HL-60/S4 (cell line): Measurements from ENCODE around the gene DHRS9.
"Not testable (repeated sequence)": the region's sequence is repeated elsewhere in the genome, so short reads cannot be mapped to it uniquely, and the experiment has no call there.

Experiments
- in situ Hi-C: fragments of 300-500 bp; cut with MboI; formaldehyde crosslinking; loops from 2 replicates; pipeline ENCODE4 v1.14.3; 2022; ENCODE audit warnings: low sequenced_read_pairs

DHRS9 gene

DNA sequence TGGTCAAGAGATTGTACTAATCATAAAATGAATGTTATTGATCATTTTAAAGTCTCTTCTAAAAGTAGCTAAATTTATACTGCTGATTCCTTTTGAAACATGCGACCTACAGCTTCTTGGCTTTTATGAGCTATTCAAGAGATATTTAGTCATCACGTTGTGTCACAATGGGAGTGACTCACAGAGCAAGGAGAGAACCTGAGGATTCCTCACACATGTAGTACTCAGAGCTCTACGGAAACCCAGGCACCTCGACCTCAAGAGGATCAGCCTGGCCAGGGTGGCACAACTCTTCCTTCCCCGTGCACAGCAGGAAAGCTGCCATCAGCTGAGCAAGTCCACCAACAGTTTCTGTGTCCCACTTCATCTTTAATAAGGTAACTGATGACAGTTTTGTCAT lies at the start of gene DHRS9:
Gene DHRS9, plus strand, starts transcription at position 223 of the 400 bp plus-strand sequence. CDS start 12,019 bp downstream, outside the sequence.
- in situ Hi-C loops = no loop called here

DNA sequence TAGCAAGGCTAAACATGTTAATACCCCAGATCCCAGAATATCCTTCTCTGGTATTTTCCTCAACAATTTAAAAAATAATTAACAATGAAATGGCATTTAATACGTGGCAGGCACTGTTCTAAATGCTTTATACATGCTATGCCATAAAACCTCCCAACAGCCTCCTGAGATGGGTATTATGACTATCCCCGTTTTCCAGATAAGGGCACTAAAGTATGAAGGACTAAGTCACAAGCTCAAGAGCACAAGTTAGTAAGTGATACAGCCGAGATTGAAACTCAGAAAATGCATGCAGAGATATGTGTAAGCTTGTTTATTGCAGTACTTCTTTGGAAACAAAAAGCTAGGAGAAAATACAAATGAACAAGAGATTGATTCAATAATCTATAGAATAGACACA lies 46.2 kb upstream of the DHRS9 start:
- in situ Hi-C loops = no loop called here

DNA sequence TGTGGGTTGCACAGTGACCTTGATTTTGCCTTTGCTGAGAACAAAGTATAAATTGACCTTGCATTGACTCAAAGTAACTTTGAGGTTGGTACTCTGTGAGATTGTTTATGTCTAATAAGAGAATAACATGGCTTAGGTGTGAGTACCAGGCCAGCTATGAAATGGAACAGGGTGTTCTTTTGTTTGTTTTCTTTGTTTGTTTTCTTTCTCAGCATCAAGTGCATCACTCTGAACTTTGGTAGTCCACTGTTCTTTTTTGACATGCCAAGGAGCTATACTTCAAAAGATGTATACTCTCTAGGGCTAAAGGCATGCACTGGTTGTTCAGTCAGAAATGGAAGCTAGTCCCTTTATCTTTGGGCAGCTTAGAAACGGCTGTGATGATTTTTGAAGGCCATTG lies 43.3 kb upstream of the DHRS9 start:
- in situ Hi-C loops = no loop called here

DNA sequence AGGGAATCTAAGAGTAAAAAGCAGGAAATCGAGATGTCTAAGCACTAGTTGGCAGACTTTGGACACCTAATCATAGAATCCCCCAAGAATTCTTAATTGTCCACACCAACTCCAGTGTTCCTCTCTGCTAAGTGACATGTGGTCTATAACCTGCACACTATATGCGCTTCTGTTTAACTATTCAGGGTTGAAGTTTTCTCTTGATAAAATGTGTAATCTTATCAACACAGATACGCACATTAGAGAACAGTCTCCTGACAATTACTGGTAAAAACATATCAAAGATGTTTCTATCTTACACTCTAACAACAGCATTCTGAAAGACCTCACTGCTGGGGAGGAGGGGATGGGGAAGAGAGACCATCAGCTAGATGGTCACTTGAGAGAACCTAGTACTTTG lies 42.1 kb upstream of the DHRS9 start:
- in situ Hi-C loops = no loop called here

DNA sequence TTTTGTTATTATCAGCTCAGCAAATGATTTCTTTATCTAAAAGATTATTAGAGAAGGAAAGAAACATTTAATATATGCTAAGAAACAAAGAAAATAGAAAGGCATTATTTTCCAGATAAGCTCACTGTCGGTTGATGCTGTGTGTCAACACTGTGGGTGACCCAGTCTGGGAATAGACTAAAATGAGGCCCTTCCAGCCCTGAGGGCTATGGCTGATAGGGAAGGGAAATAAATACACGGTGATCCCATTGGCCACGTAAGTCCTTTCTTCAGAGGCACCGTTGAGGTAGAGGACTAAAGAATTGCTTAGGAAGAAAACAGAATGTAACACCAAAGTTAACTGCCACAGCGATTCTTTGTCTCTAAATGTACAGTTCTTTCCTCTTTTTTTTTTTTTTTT lies 40.0 kb upstream of the DHRS9 start:
- in situ Hi-C loops = no loop called here

DNA sequence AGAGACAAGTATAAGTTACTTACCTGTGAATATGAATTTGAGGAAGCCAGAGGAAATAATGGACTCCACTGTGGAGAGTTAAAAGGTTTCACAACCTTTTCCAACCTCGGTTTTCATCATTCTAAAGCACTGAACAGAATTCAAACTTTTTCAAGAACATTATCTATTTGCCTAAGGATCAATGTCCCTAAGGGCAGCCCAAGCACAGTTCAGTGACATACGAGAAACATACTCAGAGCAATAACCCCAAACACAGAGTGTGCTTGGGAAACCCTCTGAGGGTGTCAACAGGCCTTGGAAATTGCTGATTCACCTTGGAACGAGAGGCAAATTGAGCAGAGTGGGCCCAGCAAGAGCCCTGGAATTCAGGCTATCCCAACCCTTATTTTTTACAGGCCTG lies 38.2 kb upstream of the DHRS9 start, which contains the start of gene ABCB11:
Gene ABCB11, minus strand, starts transcription at position 123 of the 400 bp plus-strand sequence. CDS start 13,199 bp downstream, outside the sequence.
- in situ Hi-C loops = no loop called here

DNA sequence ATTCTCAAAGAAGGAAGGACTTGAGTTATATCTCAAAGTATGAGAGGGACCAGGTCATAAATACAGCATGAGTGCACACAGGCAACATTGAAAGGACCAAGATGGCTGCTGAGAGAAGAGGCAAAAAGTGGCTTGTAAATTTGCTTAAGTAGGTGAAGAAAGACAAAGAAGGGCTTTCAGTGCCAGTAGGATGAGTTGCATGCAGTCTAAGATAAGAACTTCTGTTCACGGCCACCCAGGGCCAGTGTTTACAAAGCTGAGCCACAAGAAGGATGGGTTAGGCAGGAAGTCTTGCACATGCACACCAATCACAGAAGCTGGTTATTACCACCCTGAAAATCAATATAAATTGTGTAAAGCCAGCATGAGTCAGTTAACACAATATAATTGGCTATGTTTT lies 35.1 kb upstream of the DHRS9 start:
- in situ Hi-C loops = no loop called here

DNA sequence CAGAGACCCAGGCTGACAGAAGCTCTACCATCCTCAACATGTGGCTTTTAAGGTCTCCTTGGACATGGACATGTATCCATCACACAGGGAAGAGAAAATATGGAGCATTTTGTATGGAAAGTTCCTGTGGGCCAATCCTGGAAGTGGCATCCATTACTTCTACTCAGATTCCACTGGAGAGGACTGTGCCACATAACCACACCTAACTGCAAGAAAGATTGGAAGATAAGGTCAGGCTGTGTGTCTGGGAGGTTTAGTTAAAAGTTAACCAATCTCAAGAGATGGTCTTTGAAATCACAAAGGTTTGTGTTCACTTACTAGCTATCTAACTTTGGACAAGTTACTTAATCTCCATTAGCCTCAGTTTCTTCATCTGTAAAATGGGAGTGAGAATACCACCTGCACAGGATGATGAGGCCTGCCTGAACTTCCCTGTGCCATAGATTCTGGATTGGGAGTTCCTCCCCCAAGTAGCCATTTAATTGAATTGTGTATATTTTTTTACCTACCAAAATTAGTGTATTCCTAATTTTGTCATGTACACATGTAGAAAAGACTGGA lies 34.3 kb upstream of the DHRS9 start:
- in situ Hi-C loops = no loop called here

DNA sequence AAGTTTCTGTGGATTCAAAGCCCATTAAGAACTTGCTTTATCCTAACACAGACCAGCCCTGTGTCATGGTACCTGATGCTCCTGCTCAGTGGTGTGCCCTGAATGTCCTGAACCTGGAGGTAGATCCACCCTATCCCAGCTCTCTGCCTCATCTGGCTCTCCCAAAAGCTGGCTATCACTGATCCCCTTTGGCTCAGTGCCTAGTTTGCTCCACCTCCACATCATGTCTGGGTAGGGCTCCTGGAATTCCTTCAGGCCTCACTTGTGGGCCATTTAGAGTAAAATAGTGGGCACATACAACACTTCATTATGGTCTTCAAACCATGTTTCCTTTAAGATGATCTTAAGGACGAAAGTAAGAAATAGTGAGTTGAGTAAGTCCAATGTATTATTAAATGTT lies 33.5 kb upstream of the DHRS9 start:
- in situ Hi-C loops = no loop called here

DNA sequence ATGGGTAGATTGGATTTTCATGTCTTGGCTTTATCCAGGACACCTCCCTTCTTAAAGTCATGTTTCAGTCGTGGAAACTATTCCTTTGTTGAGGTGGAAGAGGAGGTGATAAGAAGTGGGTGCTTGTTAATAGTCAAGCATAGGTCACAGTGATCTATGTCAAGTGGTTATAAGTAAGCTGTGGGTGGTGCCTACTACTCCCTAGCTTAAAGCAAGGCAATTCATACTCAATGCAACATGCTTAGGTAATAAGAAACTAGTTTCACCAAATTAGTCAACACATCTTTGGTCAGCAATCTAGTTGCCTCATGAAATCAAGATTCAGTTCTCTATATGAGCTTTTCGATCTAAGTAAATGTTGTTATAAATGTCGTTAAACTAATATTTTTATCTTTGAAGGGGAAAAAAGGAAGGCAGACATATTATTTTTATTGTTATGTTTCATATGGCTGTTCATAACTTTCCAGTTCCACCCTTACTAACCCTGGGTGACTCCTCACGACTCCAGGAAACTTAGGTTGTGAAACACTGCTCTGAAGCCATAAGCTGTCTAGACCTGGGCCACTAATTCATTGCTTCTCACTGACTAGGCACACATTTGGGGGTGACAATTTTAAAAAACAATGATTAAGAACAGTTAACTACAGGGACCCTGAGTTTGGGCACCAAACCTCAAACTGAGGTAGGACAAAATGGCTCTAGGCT lies 32.5 kb upstream of the DHRS9 start:
- in situ Hi-C loops = no loop called here

DNA sequence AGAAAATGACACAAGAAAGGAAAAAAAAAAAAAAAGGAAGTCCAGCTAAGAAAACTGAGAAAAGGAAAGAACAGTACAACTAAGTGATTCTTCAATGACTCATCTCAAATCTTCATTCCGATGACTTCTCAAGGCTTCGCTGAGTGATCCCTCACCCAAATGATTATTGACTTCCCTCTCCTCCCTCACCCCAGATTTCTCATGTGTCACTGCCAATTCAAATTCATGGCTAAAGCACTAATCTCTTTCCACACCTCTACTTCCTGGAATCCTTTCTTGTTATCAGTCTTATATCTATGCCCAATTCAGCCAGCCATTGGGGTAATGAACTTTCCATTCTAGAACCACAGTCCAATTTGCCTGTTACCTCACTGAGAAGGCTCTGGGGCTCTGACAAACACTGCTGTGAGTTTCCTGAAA lies 31.0 kb upstream of the DHRS9 start:
- in situ Hi-C loops = no loop called here

DNA sequence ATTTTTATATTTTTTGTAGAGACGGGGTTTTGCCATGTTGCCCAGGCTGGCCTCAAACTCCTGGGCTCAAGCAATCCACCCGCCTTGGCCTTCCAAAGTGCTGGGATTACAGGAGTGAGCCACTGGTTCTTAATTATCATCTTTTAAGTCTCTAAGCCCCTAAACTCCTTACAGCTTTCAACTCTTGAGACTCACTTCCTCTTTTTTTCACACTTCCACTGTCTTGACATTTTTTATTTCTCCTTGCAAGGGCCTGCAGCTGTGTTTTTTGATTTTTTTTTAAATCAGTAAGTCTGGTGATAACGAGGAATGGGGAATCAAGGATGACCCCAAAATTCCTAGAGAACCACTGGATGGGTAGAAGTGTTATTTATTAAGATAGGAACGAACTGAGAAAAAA lies 29.7 kb upstream of the DHRS9 start:
- in situ Hi-C loops = no loop called here

DNA sequence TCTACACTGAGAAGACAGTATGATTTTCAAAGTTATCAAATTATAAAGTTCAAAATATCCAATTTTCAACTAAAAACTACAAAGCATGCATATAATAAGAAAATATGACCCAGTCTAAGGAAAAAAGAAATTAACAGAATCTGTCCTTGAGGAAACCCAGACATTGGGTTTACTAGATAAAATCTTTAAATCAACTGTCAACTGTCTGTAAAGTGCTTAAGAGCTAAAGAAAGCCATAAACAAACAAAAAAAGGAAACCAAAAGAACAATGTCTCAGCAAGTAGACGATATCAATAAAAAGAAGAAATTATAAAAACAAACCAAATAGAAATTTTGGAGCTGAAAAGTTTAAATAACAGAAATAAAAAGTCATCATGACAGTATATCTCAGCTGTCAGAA lies 27.8 kb upstream of the DHRS9 start:
- in situ Hi-C loops = no loop called here

DNA sequence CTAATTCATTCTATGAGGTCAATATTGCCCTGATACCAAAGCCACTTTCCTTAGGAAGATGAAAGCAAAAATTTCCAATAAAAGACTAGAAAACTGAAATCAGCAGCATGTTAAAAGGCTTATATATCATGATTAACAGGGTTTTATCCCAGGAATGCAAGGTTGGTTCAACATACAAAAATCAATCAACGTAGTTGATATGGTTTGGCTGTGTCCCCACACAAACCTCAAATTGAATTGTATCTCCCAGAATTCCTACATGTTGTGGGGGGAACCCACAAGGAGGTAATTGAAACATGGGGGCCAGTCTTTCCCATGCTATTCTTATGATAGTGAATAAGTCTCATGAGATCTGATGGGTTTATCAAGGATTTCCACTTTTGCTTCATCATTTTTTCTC lies 26.5 kb upstream of the DHRS9 start:
- in situ Hi-C loops = no loop called here

DNA sequence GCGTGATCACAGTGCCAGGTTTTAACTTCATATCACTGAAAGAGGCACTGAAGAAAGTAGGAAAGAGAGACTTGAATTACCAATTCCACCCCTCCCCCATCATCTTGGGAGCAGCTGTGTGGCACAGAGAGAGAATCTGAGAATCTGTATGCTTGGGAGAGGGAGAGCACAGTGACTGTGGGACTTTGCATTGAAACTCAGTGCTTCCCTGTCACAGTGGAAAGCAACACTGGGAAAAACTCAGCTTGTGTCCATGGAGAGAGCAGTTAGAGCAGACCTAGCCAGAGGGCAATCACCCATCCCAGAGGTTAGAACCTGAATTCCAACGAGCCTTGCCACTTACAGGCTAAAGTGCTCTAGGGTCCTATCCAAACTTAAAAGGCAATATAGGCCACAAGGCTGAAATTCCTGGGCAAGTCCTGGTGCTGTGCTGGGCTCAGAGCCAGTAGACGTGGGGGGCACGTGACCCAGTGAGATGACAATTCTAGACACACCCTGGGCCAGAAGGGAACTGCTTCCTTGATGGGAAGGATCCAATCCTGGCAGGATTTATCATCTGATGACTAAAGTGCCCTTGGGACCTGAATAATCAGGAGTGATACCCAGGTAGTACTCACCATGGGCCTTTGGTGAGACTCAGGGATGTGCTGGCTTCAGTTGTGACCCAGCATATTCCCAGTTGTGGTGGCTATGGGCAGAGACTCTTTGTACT lies 22.8 kb upstream of the DHRS9 start:
- in situ Hi-C loops = no loop called here

DNA sequence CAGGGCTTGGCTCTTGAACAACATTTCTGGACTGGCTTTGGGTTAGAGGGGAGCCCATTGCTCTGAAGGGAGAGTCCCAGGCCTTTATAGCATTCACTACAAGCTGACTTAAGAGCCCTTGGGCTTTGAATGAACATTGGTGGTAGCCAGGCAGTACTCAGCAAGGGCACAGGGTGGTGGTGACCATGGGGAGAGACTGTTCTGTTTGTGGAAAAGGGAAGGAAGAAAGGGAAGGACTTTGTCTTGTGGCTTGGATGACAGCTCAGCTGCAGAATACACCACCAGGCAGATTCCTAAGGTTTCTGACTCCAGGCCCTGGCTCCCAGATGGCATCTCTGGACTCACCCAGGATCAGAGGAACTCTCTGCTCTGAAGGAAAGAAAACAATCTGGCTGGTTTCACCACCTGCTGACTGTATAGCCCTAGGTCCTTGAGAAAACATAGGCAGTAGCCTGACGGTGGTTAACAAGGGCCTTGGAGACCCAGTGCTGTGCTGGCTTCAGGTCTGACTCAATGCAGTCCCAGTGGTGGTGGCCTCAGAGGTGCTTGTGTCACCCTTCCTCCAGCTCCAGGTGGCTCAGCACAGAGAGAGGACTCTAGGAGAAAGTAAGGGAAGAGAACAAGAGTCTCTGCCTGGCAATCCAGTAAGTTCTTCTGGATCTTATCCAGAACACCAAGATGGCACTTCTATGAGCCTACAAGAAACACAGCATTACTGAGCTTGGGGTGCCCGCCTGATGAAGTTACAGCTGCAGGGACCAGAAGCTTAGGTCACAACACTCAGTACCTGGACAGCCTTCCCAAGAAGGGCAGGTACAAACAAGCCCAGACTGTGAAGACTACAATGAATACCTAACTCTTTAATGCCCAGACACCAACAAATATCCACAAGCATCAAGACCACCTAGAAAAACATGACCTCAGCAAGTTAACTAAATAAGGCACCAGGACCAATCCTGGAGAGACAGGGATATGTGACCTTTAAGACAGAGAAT lies 21.8 kb upstream of the DHRS9 start:
- in situ Hi-C loops = no loop called here

DNA sequence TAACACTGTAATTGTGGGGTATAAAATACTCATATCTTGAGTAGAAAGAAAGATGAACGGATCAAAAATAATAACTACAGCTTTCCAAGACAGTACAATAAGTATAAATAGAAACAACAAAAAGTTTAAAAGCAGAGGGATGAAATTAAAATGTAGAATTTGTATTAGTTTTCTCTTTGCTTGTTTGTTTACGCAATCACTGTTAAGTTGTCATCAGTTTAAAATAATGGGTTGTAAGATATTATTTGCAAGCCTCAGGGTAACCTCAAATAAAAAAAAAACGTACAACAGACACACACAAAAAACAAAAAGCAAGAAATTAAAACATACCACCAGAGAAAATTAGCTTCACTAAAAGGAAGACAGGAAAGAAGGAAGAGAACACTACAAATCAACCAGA lies 20.2 kb upstream of the DHRS9 start:
- in situ Hi-C loops = no loop called here

DNA sequence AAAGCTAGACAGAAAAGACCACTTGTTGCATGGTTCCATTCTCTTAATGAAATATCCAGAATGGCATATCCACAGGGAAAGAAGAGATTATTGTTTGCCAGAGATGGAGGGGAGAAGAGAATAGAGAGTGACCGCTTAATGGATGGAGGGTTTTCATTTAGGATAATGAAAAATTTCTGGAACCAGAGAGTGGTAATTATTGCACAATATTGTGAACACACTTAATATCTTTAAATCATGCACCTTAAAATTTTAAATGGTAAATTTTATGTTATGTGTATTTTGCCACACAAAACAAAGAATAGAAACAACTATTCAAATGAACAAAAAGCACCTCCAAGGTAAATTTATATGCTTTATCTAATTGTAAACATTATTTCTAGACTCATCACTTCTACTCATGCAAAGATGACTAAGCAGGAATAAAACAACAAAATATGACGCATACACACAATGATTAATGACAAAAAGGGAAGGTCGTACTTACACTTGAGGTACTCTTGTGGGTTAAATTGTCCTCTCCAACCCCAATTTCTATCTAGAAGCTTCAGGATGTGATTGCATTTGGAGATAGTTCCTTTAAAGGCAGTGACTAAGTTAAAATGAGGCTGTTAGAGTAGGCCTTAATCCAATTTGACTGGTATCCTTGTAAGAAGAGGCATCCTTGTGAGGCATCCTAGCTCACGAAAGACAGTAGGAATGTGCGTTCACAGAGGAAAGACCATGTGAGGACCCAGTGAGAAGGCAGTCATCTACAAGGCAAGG lies 18.7 kb upstream of the DHRS9 start:
- in situ Hi-C loops = no loop called here

DNA sequence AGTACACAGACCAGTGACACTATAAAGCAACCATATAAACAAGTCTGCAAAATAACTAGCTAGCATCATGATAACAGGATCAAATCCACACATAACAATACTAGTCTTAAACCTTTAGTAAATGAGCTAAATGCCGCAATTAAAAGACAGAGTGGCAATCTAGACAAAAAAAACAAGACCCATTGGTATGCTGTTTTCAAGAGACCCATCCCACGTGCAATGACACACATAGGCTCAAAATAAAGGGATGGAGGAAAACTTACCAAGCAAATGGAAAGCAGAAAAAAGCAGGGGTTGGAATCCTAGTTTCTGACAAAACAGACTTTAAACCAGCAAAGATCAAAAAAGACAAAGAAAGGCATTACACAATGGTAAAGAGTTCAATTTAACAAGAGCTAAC lies 14.8 kb upstream of the DHRS9 start:
- in situ Hi-C loops = not testable (repeated sequence)

DNA sequence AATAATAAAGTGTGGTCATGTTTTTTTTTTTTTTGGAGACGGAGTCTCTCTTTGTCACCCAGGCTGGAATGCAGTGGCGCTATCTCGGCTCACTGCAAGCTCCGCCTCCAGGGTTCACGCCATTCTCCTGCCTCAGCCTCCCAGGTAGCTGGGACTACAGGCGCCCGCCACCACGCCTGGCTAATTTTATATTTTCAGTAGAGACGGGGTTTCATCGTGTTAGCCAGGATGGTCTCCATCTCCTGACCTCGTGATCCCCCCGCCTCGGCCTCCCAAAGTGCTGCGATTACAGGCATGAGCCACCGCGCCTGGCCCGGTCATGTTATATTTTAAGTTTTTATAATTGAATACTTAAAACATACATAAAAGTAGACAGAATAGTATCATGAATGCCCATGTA lies 5.2 kb upstream of the DHRS9 start:
- in situ Hi-C loops = not testable (repeated sequence)
